ENCODE data around the gene KCNG3. TPM values are rescaled to one million over a fixed set of nuclear protein-coding genes. Genes with fewer than 3 reads are reported as not detected.

The KCNG3 gene
- total and polyA plus RNA-seq, 9 donors = 0.20 to 2.3 (median 1.3) TPM

DNA sequence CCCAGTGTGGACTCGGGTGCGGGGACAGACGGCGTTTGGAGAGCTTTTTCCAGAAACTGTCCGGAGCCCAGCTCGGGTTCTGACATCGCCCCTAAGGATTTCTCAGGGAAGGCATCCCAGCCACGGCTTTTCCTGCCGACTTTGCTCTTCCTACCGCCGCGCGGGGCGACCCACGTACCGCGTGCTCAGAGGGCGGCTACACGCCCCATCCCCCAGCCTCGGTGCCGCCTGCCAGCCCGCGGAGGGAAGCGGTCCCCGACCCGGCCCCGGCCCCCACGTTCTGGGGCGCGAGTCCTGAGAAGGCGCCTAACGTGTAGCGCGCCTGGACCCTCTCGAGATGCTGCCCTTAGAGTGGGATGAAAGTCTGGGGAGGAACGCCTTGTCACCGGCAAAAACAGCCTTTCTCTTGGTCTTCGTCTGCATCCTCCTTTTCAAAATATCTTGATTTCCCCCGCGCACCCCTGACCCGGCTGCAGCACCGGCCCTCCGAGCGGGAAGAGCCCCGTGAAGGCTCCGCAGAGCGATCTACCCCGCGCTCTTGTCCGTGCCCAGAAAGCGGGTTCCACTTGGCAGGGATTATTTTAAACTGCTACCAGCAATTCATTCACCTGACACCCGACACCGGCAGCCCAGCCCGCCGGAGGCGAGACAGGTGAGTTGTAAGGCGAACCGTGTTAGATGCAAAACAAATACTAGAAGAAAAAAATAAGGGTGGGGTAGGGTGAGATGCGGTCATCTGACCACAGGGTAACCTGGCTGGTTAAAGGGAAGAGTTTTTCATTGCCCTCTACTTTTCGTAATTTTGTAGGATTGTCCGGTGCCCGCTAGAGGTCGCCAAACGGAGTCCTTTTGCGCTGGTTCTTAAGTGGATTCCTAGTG is 812 bp upstream of the KCNG3 start:
- peak overlapping the region; percentile 40 for H3K4me3 ChIP-seq
- peak; percentile 65 to 84 (median 79) for DNase-seq
- H3K36me3 ChIP-seq = no peaks in the 10 kb centered on the region
- peaks cover 1% of the 10 kb centered on the region for H3K4me1 ChIP-seq (ENCODE audit: insufficient read depth)
- intact Hi-C loops (cut with DNase I) = loop anchor here (1.0 to 10.0 kb wide), 4 partner anchors 168 to 400 kb away; no protein-coding TSS in a partner anchor
- no peaks in the 10 kb centered on the region for H3K27me3 ChIP-seq
- H3K27ac ChIP-seq = peak overlapping the region; percentile 77 to 92
- 0 to 1% (median 1%) methylated on average over 58 to 65 of the region's 65 CpGs for whole genome bisulfite sequencing, 3 donors
- TF ChIP-seq POLR2A (IDR thresholded peaks at IDR 0.05) (no peak), EP300 (IDR thresholded peaks at IDR 0.05) (no peak)
- TF ChIP-seq, protein P1, sequence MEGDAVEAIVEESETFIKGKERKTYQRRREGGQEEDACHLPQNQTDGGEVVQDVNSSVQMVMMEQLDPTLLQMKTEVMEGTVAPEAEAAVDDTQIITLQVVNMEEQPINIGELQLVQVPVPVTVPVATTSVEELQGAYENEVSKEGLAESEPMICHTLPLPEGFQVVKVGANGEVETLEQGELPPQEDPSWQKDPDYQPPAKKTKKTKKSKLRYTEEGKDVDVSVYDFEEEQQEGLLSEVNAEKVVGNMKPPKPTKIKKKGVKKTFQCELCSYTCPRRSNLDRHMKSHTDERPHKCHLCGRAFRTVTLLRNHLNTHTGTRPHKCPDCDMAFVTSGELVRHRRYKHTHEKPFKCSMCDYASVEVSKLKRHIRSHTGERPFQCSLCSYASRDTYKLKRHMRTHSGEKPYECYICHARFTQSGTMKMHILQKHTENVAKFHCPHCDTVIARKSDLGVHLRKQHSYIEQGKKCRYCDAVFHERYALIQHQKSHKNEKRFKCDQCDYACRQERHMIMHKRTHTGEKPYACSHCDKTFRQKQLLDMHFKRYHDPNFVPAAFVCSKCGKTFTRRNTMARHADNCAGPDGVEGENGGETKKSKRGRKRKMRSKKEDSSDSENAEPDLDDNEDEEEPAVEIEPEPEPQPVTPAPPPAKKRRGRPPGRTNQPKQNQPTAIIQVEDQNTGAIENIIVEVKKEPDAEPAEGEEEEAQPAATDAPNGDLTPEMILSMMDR (IDR thresholded peaks at IDR 0.05) = peak; percentile 68 to 87 (median 69)
- no peaks in the 10 kb centered on the region for H3K9me3 ChIP-seq

DNA sequence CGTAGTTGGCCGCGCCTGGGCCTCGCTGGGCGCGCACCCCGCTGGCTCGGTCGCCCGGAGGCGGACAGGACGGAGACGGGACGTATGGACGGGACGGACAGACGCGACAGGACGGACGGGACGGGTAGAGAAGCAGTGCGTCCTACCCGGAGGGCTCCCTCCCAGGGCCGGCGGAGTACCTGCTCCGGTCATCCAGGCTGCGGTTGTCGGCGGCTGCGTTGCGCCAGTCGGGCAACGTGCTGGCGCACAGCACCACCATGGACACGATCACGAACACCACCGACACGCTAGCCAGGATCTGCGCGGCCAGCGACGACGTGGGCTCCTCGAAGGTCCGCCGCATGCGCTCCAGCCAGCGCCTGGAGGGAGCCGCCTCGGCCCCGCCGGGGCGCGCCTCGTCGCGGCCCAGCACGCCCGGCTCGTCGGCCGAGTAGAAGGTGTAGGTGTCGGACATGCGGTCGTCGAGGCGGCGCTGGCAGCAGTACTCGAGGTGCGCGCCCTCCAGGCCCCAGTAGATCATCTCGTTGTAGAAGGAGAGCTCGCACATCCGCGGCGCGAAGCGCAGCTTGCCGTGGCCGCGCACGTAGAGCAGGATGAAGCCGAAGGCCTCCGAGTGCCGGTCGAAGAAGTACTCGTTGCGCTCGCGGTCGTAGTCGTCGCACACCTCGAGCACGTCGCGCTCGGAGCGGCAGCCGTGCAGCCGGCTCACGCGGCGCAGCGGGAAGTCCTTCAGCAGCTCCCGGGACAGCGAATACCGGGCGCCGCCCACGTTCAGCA is 903 bp downstream of the KCNG3 start:
- intact Hi-C loops (cut with DNase I) = loop anchor here in 3 of 4 donors (5.0 to 10.0 kb wide), 3 partner anchors 169 to 398 kb away; no protein-coding TSS in a partner anchor
- Histone ChIP-seq H3K36me3 (no peaks in the 10 kb centered on the region), H3K4me1 (ENCODE audit: insufficient read depth) (peaks cover 1% of the 10 kb centered on the region), H3K27ac (peak overlapping the region; percentile 77 to 92), H3K4me3 (peak overlapping the region; percentile 40), H3K27me3 (no peaks in the 10 kb centered on the region), H3K9me3 (no peaks in the 10 kb centered on the region)
- peak; percentile 30 to 68 (median 38) for DNase-seq
- TF ChIP-seq POLR2A (IDR thresholded peaks at IDR 0.05) = no peak
- TF ChIP-seq EP300 (IDR thresholded peaks at IDR 0.05) = no peak
- TF ChIP-seq, protein P1 (IDR thresholded peaks at IDR 0.05) = no peak
- 12 to 19% (median 14%) methylated on average over 93 to 111 of the region's 111 CpGs for WGBS, 3 donors

DNA sequence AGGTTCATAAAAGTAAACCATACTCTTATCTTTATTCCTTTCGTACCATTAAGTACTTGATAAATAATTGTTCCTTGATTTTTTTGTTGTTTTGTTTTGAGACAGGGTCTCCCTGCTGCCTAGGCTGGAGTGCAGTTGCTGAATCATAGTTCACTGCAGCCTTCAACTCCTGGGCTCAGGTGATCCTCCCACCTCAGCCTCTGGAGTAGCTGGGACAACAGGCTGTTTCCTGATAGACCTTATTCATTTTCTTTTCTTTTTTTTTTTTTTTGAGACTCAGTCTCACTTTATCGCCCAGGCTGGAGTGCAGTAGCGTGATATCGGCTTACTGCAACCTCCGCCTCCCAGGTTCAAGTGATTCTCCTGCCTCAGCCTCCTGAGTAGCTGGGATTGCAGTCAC is 5.5 kb downstream of the KCNG3 start:
- no peaks in the 10 kb centered on the region for H3K36me3 ChIP-seq
- TF ChIP-seq, protein P1 (IDR thresholded peaks at IDR 0.05) = no peak
- TF ChIP-seq EP300 (IDR thresholded peaks at IDR 0.05) (no peak), POLR2A (IDR thresholded peaks at IDR 0.05) (no peak)
- peaks cover 1% of the 10 kb centered on the region for H3K4me1 ChIP-seq (ENCODE audit: insufficient read depth)
- no peaks in the 10 kb centered on the region for H3K9me3 ChIP-seq
- H3K4me3 ChIP-seq = no peak overlapping the region
- no peak overlapping the region for H3K27ac ChIP-seq
- no peaks in the 10 kb centered on the region for H3K27me3 ChIP-seq
- 75 to 84% (median 79%) methylated on average over 5 of the region's 5 CpGs for WGBS, 3 donors
- intact Hi-C loops (cut with DNase I) = no loop called here
- no peak for DNase-seq

DNA sequence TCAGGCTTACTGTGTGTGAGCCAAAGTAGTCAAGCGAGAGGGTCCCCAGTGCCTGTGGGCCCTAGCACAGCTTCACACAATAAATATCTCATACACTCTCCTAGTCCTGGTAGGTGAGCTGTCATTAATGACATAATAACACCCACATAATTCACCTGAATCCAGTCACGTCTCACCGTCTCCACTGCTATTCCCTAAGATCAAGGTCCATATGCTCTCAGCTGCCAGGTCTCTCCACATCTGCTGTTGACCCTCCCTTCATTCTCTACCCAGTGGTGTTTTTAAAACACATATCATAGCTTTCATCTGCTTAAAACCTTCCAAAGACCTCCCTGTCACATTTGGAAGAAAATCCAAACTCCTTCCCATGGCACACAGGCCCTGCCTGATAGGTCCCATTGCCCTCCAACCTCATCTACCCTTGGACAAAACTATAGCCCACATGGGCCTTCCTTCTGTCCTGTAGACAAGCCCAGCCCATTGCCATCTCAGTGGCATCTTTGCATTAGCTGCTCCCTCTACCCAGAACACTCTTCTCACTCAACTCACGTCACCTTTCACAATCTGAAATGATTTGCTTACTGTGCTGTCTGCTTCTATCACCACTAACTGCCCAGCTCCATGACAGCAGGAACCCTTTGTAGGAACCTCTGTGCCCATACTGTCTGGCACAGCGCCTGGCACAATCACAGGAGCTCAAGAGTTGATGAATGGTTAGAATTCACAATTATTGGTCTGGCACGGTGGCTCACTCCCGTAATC is 7.5 kb downstream of the KCNG3 start:
- TF ChIP-seq EP300 (IDR thresholded peaks at IDR 0.05) (no peak), POLR2A (IDR thresholded peaks at IDR 0.05) (no peak)
- TF ChIP-seq, protein P1 (IDR thresholded peaks at IDR 0.05) = no peak
- WGBS, 3 donors = 95 to 96% (median 96%) methylated on average over 7 of the region's 7 CpGs
- intact Hi-C loops (cut with DNase I) = no loop called here
- Histone ChIP-seq H3K4me3 (no peak overlapping the region), H3K9me3 (no peaks in the 10 kb centered on the region), H3K36me3 (no peaks in the 10 kb centered on the region), H3K27ac (no peak overlapping the region), H3K4me1 (ENCODE audit: insufficient read depth) (no peaks in the 10 kb centered on the region), H3K27me3 (no peaks in the 10 kb centered on the region)
- DNase-seq = no peak
